IPS-NIHi11 (cell line): Measurements from ENCODE around the gene ACTL7A.
"Not testable (repeated sequence)": the region's sequence is repeated elsewhere in the genome, so short reads cannot be mapped to it uniquely, and the experiment has no call there.

Experiments used
- DNase-seq: peaks from one replicate; pipeline ENCODE4 v3.0.0; 2012; ENCODE audit warnings: mixed read lengths, low spot score

The ACTL7A gene

GRCh38 chr9:108861997-108862396, at the start of gene ACTL7A:
ACTL7A (plus strand) TSS chr9:108862266; CDS start chr9:108862323, 57 bp downstream.
- DNase-seq, result no peak

- DNase-seq, result no peak
These were observed 49.6 kb upstream of the ACTL7A start for GRCh38 chr9:108812396-108813025.

GRCh38 chr9:108813951-108814601, 48.0 kb upstream of the ACTL7A start:
- DNase-seq, result peak; percentile 35

GRCh38 chr9:108815156-108815555, 46.9 kb upstream of the ACTL7A start:
- DNase-seq, result peak; percentile 50

- DNase-seq, result no peak
These were observed 46.0 kb upstream of the ACTL7A start for GRCh38 chr9:108816037-108816436.

- DNase-seq, result no peak
These were observed 38.2 kb upstream of the ACTL7A start for GRCh38 chr9:108823829-108824228.

- DNase-seq, result no peak
These were observed 31.8 kb upstream of the ACTL7A start for GRCh38 chr9:108830272-108830671.

- no peak for DNase-seq
These were observed 30.4 kb upstream of the ACTL7A start for GRCh38 chr9:108831496-108832178.

- no peak for DNase-seq
These were observed 29.9 kb upstream of the ACTL7A start for GRCh38 chr9:108832179-108832500.

- no peak for DNase-seq
These were observed 27.0 kb upstream of the ACTL7A start for GRCh38 chr9:108834959-108835665.

- DNase-seq, result no peak
These were observed 26.2 kb upstream of the ACTL7A start for GRCh38 chr9:108835831-108836230.

- no peak for DNase-seq
These were observed 25.7 kb upstream of the ACTL7A start for GRCh38 chr9:108836319-108836718.

- DNase-seq, result no peak
These were observed 25.3 kb upstream of the ACTL7A start for GRCh38 chr9:108836781-108837180.

- no peak for DNase-seq
These were observed 24.5 kb upstream of the ACTL7A start for GRCh38 chr9:108837530-108837929.

- DNase-seq, result no peak
These were observed 24.0 kb upstream of the ACTL7A start for GRCh38 chr9:108838017-108838416.

- not testable (repeated sequence) for DNase-seq
These were observed 22.5 kb upstream of the ACTL7A start for GRCh38 chr9:108839561-108839960.

- DNase-seq, result no peak
These were observed 19.3 kb upstream of the ACTL7A start for GRCh38 chr9:108842610-108843295.

- DNase-seq, result no peak
These were observed 17.7 kb upstream of the ACTL7A start for GRCh38 chr9:108844391-108844790.

GRCh38 chr9:108844856-108845255, 17.2 kb upstream of the ACTL7A start:
- no peak for DNase-seq

- no peak for DNase-seq
These were observed 16.6 kb upstream of the ACTL7A start for GRCh38 chr9:108845507-108845906.

GRCh38 chr9:108845947-108846346, 16.1 kb upstream of the ACTL7A start:
- DNase-seq, result no peak

- not testable (repeated sequence) for DNase-seq
These were observed 13.8 kb upstream of the ACTL7A start for GRCh38 chr9:108848296-108848695.
